Nucleus accumbens (tissue), 56 donors: ENCODE results near the gene IL23A.

Experiments
- DNase-seq, 56 donors: peaks; one replicate each; lab custom pipeline; 2025; lab: John Stamatoyannopoulos, UW

IL23A gene

GRCh38 chr12:56359851-56360767 is 21.4 kb downstream of the IL23A start, which contains the start of gene STAT2:
STAT2 (minus strand) TSS chr12:56360107; CDS start chr12:56356571, 3,536 bp downstream.
- peak; percentile 90 to 100 (median 99) for DNase-seq

DNA sequence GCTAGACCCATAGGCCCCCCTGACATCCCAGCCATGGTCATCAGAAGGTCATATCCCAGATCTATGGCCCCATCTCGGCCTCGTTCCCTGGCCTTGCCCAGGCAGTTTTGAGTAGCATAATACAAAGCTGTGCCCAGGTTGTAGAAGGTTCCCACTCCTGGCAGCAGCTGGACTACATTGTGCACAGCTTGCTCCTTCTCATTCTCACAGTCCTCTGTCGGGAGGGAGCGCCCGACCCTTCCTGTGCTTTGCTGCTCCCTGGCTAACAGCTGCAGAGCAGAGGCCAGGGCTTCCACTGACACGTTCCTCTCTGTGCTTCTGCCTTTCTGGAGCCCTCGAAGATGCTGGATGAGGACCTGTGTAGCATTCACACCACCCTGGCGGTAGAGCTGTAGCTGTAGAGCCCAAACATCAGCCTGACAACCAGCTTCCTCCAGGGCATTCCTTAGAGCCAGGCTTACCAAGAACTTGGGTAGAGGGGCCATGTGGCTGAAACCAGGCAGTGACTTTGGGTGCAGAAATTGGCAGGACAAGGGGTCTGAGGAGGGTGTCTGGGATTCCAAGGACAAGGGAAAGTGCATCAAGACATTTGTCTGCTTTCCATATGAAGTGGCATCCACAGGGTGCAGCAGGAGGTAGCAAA is 22.9 kb downstream of the IL23A start:
- no peak for DNase-seq

DNA sequence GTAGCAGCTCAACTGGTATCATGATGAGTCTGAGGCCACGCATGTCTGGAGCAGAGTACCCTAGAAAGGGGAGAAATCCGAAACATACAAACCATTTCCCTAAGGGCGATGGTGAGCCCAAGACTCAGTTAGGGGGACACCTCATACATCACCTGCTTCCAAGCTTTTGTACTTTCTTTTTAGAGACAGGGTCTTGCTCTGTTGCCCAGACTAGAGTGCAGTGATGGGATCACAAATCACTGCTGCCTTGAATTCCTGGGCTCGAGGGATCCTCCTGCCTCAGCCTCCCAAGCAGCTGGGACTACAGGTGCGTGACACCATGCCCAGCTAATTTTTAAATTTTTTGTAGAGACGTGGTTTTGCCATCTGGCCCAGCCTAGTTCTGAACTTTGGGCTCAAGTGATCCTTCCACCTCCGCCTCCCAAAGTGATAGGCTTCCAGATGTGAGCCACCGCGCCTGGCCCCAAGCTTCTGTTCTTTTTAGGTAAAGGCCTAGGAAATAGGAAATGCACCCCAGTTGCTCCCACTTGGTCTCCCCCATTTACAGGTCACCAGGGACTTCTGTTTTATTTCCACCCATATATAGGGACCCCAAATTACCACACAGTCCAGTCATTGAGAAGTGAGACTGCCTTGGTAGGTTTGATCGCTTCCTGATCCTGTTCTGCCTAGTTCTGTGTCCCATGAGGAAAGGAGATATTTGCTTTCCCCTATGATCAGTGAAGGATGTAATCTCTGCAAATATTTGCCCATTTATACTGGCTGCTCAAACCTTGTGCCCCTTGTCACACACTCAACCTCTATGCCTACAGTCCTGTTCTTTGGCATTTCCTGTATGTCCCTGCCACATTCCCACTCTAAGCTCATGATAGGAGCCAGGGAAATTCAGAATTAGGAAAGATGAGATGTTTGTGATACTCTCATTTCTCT is 23.7 kb downstream of the IL23A start, which contains the start of gene APOF:
Gene APOF, minus strand, starts transcription at position 728 of the 930 bp plus-strand sequence. Its CDS starts 112 bp downstream, at position 616.
- no peak for DNase-seq

- DNase-seq: no peak
Observed at GRCh38 chr12:56366948-56367347, 28.3 kb downstream of the IL23A start.

DNA sequence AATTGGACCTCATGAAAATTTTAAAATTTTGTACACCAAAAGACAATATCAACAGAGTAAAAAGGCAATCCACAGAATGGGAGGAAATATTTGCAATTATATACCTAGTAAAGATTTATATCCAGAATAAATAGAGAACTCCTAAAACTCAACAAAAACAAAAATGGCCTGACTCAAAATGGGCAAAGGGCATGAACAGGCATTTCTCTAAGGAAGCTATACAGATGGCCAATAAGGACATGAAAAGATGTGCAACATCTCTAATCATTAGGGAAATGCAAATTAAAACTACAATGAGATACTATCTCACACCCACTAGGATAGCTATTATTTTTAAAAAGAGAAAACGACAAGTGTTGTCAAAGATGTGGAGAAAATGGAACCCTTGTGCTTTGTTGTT is 34.8 kb downstream of the IL23A start:
- no peak for DNase-seq

DNA sequence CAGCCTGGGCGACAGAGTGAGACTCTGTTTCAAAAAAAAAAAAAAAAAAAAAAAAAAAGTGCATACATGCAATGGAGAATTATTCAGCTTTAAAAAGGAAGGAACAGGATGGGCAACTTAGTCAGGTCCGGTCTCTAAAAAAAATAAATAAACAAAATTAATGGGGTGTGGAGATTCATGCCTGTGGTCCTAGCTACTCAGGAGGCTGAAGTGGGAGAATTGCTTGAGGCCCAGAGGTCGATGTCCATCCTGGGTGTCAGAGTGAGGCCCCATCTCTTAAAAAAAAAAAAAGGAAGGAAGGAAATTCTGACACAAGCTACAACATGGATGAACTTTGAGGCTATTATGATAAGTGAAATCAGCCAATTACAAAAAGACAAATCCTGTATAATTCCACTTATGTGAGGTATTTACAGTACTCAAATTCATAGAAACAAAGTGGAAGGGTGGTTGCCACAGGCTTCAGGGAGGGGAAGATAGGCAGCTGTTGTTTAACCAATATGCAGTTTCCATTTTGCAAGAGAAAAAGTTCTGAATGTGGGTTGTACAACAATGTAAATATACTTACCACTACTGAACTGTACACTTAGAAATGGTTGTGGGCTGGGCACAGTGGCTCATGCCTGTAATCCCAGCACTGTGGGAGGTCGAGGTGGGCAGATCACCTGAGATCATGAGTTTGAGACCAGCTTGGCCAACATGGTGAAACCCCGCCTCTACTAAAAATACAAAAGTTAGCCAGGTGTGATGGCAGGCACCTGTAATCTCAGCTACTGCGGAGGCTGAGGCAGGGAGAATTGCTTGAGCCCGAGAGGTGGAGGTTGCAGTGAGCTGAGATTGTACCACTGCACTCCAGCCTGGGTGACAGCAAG is 36.3 kb downstream of the IL23A start:
- DNase-seq: no peak

GRCh38 chr12:56375598-56376434 is 37.1 kb downstream of the IL23A start:
- no peak for DNase-seq

DNA sequence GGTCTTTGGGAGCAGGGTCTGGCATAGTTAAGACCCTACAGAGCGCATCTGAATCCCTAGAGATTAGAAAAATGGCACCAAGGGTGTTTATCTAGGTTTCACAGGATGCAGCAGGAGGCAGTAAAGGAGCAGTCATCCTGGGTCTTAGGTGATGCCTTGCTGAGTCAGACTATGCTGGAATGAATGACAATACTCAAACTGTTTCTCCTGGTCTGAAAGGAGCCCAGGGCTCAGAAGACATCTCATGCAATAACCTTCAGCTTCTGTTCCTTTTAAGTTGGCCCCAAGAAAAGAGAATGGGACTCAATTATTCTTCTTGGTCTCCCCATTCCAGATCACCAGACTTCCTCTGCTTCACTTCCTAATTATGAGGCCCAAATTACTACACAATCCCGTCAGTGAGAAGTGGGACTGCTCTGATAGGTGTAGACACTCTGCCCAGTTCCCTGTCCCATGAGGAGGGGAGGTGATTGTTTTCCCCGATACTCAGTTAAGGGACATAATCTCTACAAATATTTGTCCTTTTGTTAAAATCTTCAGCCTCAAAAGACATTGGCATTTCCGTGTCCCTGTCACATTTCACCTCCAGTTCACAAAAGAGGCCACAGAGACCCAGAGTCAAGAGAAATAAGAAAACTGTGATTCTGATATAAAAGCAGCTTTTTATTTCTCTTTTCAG is 38.8 kb downstream of the IL23A start:
- no peak for DNase-seq

- DNase-seq: no peak
Observed at GRCh38 chr12:56377989-56378316, 39.3 kb downstream of the IL23A start.

- DNase-seq: no peak
Observed at GRCh38 chr12:56382611-56383010, 43.9 kb downstream of the IL23A start.

DNA sequence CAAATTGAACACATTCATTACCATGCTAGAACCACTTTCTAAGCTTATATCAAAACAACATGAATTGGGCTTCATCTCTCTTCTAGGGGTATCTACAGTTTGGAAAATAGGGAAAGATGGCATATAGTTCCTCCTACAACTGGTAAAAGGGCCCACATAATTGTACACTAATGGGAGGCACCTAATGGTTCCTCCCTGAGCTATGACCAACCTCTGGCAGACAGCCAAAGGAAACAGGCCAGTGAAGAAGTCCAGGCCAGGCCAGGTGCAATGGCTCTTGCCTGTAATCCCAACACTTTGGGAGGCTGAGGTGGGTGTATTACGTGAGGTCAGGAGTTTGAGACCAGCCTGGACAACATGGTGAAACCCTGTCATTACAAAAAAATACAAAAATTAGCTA is 47.2 kb downstream of the IL23A start:
- DNase-seq: no peak

- no peak for DNase-seq
Observed at GRCh38 chr12:56387152-56387736, 48.6 kb downstream of the IL23A start.

DNA sequence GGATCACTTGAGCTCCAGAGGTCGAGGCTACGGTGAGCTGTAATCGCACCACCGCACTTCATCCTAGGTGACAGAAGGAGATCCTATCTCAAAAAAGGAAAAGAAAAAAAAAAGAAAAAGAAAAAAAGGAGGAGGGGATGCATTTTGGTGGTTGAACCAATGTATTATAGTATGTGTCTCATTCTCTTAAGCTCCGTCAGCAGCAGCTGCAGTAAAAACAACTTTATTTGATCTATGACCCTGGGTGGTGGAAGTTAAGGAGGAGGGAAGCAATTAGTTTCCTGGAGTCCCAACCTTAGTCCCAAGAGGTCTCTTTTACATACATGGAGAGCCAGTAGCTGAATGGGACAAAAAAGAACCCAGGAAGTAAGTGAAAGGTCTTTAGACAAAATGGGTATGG is 50.7 kb downstream of the IL23A start:
- no peak for DNase-seq
